Thyroid gland (tissue), 4 donors: ENCODE measurements around the gene ARHGAP22. TPM values are rescaled to one million over a fixed set of nuclear protein-coding genes. Genes with fewer than 3 reads are reported as not detected.

Experiments used
- DNase-seq, 2 donors: peaks; one replicate each; pipeline ENCODE4 v3.0.0-alpha.2; 2019
- H3K27ac ChIP-seq, 3 donors: fragments of 200-600 bp; sonication (generic); 1 replicate in 2 of 3; 2 replicates in 1 of 3; pipeline ENCODE4 v1.5.1; 2016 to 2019; ENCODE audit warnings: mild to moderate bottlenecking in 1 of 3, moderate library complexity in 1 of 3
- H3K27me3 ChIP-seq: fragments of 200-600 bp; sonication (generic); one replicate; pipeline ENCODE4 v1.5.1; 2019
- H3K36me3 ChIP-seq, 2 donors: fragments of 200-600 bp; sonication (generic); one replicate each; pipeline ENCODE4 v1.5.1; 2016 to 2019
- H3K4me1 ChIP-seq, 2 donors: fragments of 200-600 bp; sonication (generic); one replicate each; pipeline ENCODE4 v1.5.1; 2017 to 2019
- H3K4me3 ChIP-seq, 3 donors: fragments of 200-600 bp; sonication (generic); replicated peaks in 1 of 3; 1 replicate in 2 of 3; 2 replicates in 1 of 3; pipeline ENCODE4 v1.5.1; 2016; ENCODE audit warnings: mild to moderate bottlenecking in 1 of 3
- H3K9me3 ChIP-seq: fragments of 200-600 bp; sonication (generic); one replicate; pipeline ENCODE4 v1.5.1; 2017
- POLR2A ChIP-seq, 2 donors: fragments of 450-650 bp; IDR thresholded peaks; one replicate each; pipeline ENCODE4 v1.6.1; 2017; ENCODE audit warnings: antibody characterized with exemption in 2 of 2, mild to moderate bottlenecking in 2 of 2, moderate library complexity in 1 of 2
- WGBS, 2 donors: methylation state at CpG; one replicate each; pipeline ENCODE4 v1.1.5; 2017; 5-methylcytosine and 5-hydroxymethylcytosine counted together
- intact Hi-C: fragments of 100-400 bp; cut with DNase I; formaldehyde crosslinking; loops from one replicate; pipeline ENCODE4 v1.15.1; 2023
- total RNA-seq, 4 donors: library from RNA; depleted of rRNA; stranded (reverse); fragments of >200 nt; gene quantifications; one replicate each; pipeline ENCODE4 v1.2.3, GENCODE V29; 2016
- TF ChIP-seq, protein P1 (sequence below), 6 experiments: fragments of 200-600 bp in 3 of 6; fragments of 450-650 bp in 3 of 6; sonication (generic) in 3 of 6; IDR thresholded peaks; one replicate each; pipeline ENCODE4 v1.5.1; 2016 to 2019; ENCODE audit warnings: antibody characterized with exemption in 6 of 6, mild to moderate bottlenecking in 2 of 6, inconsistent platforms in 1 of 6, moderate library complexity in 1 of 6

Gene ARHGAP22
- total RNA-seq, 4 donors from 2014 or later, result 3.4 to 29.5 (median 19.1) TPM

DNA sequence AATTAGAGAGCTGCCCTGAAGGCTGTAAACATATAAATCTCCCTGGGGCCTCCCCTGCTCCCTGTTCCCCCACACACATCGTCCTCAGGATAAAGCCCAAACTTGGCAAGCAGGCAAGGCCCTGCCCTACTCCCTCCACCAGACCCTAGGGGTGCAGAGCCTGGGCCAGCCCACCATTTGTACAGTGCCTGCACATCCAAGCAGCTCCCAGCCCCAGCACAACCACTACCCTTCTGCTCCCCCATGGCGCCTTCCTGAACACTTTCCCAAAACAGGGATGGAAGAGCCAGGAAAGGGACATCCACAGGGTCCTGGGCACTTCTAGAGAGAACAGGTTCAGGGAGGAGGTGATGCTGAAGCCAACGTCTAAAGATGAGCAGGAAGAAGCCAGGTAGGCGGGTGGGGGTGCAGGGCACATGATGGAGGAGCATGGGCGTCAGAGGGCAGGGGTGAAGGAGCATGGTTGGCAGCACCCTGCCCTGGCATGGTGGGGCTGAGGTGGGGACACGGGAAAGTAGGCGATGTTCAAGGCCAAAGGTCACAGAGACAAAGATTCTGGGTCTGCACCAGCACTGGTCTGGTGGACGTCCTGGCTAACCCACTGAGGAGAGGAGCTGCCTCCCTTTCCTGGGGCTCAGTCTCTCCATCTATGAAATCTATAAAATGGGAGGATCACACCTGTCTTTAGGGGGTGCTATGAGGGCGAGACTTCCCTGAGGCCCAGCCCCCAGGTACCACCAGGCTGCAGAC, 140.6 kb downstream of the ARHGAP22 start:
- no peak for DNase-seq
- 69 to 78% methylated on average over 7 to 9 of the region's 9 CpGs for WGBS, 2 donors
- intact Hi-C loops, result no loop called here
- TF ChIP-seq, protein P1, sequence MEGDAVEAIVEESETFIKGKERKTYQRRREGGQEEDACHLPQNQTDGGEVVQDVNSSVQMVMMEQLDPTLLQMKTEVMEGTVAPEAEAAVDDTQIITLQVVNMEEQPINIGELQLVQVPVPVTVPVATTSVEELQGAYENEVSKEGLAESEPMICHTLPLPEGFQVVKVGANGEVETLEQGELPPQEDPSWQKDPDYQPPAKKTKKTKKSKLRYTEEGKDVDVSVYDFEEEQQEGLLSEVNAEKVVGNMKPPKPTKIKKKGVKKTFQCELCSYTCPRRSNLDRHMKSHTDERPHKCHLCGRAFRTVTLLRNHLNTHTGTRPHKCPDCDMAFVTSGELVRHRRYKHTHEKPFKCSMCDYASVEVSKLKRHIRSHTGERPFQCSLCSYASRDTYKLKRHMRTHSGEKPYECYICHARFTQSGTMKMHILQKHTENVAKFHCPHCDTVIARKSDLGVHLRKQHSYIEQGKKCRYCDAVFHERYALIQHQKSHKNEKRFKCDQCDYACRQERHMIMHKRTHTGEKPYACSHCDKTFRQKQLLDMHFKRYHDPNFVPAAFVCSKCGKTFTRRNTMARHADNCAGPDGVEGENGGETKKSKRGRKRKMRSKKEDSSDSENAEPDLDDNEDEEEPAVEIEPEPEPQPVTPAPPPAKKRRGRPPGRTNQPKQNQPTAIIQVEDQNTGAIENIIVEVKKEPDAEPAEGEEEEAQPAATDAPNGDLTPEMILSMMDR (IDR thresholded peaks at IDR 0.05), result no peak
- no peak for TF ChIP-seq POLR2A (IDR thresholded peaks at IDR 0.05)
- peaks cover 31 to 41% of the 10 kb centered on the region in 2 donors for H3K4me1 ChIP-seq
- peak overlapping the region; percentile 78 to 88 (median 82) for H3K27ac ChIP-seq
- H3K36me3 ChIP-seq, result no peaks in the 10 kb centered on the region
- no peaks in the 10 kb centered on the region for H3K27me3 ChIP-seq
- no peaks in the 10 kb centered on the region for H3K9me3 ChIP-seq
- H3K4me3 ChIP-seq, result no peak overlapping the region

DNA sequence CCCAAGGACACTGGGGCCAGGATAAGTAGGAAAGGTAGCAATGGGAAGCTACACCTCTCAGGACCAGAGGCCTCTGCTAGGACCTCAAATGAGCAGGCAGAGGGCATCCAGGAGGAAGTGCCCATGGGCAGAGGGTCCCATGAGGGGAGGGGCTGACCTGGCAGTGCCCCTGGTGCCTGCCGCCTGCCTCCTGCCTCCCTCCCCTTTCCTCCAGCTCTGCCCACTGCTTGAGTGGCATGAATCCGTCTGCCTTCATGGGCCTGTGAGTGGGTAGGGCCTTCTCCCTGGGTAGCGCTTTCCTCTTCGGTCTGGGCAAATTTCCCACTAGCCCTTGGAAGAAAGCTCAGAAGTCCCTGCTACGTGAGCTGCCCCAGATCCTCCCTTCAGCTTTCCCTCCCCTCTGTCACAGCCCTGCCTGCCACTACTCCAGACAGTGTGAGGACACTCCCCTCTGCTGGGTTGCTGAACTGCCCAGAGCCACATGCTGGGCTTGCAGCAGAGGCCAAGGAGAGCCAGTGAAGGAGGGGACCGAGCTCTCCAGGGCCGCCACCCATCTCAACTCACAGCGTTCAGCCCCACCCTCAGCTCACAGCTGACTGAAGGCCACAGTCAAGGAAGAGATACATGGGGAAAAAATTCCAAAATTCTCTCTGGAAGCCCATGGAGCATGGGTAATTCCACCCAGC, 141.4 kb downstream of the ARHGAP22 start:
- peaks cover 31 to 41% of the 10 kb centered on the region in 2 donors for H3K4me1 ChIP-seq
- H3K9me3 ChIP-seq, result no peaks in the 10 kb centered on the region
- peak; percentile 94 to 95 for DNase-seq
- no peaks in the 10 kb centered on the region for H3K36me3 ChIP-seq
- intact Hi-C loops, result no loop called here
- no peaks in the 10 kb centered on the region for H3K27me3 ChIP-seq
- TF ChIP-seq, protein P1 (IDR thresholded peaks at IDR 0.05), result peak in 4 of 6 experiments; percentile 35 to 68 (median 51)
- peak in 1 of 2 donors; percentile 57 for TF ChIP-seq POLR2A (IDR thresholded peaks at IDR 0.05)
- H3K4me3 ChIP-seq, result no peak overlapping the region
- H3K27ac ChIP-seq, result peak overlapping the region; percentile 78 to 88 (median 82)
- 6 to 16% methylated on average over 3 to 7 of the region's 8 CpGs for WGBS, 2 donors

DNA sequence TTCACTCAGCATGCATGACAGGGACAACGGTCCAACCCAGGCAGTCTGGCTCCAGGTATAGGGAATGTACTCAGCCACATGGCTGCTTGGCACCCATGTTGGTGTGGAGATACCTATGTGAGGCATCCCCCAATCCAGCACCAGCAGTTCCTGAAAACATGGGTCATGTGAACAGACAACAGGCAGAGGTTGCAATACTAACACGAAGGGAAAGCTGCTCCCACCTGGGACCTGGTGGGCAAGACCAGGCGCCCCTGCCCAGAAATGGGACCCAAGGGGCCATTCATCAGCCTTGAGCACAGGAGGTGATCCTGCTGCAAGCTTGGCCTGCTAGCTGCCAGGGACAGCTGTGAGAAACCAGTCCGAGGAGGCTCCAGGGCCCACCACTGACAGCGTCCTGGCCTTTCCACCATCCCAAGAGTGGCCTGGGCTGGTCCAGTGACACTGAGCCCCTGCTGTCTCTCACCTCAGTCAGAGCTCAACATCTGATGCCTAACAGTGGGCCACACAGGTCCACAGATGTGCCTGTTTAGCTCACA, 142.3 kb downstream of the ARHGAP22 start:
- 92 to 93% methylated on average over 4 to 5 of the region's 5 CpGs for WGBS, 2 donors
- Histone ChIP-seq H3K9me3 (no peaks in the 10 kb centered on the region), H3K4me3 (no peak overlapping the region), H3K4me1 (peaks cover 32 to 42% of the 10 kb centered on the region in 2 donors), H3K27ac (peak overlapping the region; percentile 38 to 88 (median 74)), H3K27me3 (no peaks in the 10 kb centered on the region), H3K36me3 (no peaks in the 10 kb centered on the region)
- intact Hi-C loops, result no loop called here
- no peak for TF ChIP-seq POLR2A (IDR thresholded peaks at IDR 0.05)
- DNase-seq, result no peak

DNA sequence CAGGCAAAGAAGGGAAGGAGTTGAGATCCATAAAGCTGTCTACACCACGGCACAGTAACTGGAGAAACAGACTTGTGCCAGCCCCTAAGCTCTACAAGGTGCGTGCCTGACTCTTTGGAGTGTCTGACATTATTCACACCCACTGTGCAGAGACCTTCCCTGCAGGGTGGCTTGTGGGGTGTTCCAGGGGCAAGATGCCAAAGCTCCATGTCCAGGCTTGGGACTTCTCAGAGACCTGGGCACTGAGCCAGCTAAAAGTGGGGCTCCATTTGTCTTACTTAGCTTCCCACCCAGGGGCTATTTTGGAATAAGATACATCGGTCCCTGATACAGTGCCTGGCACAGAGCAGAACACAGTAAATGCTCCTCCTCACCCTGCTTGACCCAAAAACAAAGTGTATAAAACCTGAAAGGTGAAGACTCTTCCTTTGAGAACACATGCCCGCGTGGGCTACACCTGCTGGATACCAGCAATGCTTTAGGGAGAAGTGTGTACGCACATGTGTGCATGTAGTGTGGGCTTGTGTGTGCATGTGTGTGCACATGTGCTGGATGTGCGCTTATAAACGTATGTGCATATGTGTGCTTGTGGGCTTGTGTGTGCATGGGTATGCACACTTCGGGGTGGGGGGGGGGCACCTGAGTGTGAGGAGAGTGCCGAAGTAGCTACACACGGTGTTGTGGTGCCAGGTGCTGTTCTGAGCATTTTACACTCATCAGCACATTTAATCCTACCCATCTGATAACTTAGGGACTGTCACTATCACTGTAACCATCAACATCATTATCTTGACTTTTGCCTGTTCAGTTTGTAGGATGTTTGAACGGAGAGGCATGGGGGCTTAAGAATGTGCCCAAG, 143.0 kb downstream of the ARHGAP22 start:
- DNase-seq, result no peak

More for the DNA sequence above, 143.0 kb downstream of the ARHGAP22 start:
- peaks cover 39 to 46% of the 10 kb centered on the region in 2 donors for H3K4me1 ChIP-seq
- H3K27me3 ChIP-seq, result no peaks in the 10 kb centered on the region
- 76 to 84% methylated on average over 12 of the region's 12 CpGs for WGBS, 2 donors
- H3K9me3 ChIP-seq, result no peaks in the 10 kb centered on the region
- intact Hi-C loops, result no loop called here
- no peak overlapping the region for H3K4me3 ChIP-seq
- H3K27ac ChIP-seq, result peak overlapping the region in 1 of 3 donors; percentile 74
- H3K36me3 ChIP-seq, result no peaks in the 10 kb centered on the region
- TF ChIP-seq, protein P1 (IDR thresholded peaks at IDR 0.05), result no peak
- no peak for TF ChIP-seq POLR2A (IDR thresholded peaks at IDR 0.05)
